ENCODE measurements around the gene MDFI. TPM values are rescaled to one million over a fixed set of nuclear protein-coding genes. Genes with fewer than 3 reads are reported as not detected.
A peak's percentile ranks its signal among the peaks of the same experiment; 100 is the strongest.

MDFI gene
- total RNA-seq, 8 experiments from 2014 or later: 2.3 to 131 (median 21.9) TPM

GRCh38 chr6:41690541-41691330 is 52.5 kb downstream of the MDFI start:
- WGBS, 10 experiments: 65 to 100% (median 87%) methylated on average over 1 to 6 of the region's 25 CpGs; no CpG with 5 or more reads in 5 of the 10 experiments
- no peak for ATAC-seq (replicated peaks in 6 of 8)
- no peak overlapping the region for H3K27ac ChIP-seq
- peaks cover 6 to 11% of the 10 kb centered on the region in 2 donors for H3K4me1 ChIP-seq (replicated peaks in 1 of 2)
- in situ Hi-C loops (cut with MboI; ENCODE audit: low pct_unique_long_range_greater_than_20kb in 2 of 9, low sequenced_read_pairs in 9 of 9, unreplicated experiment in 9 of 9): loop anchor here in 6 of 9 experiments (25.0 kb wide), 1 partner anchor 328 kb away; no protein-coding TSS in a partner anchor
- no peak overlapping the region for H3K4me3 ChIP-seq

GRCh38 chr6:41691426-41692079 is 53.3 kb downstream of the MDFI start:
- Histone ChIP-seq H3K4me1 (replicated peaks in 1 of 2) (peaks cover 6 to 11% of the 10 kb centered on the region in 2 donors), H3K27ac (no peak overlapping the region), H3K4me3 (no peak overlapping the region)
- in situ Hi-C loops (cut with MboI; ENCODE audit: low pct_unique_long_range_greater_than_20kb in 2 of 9, low sequenced_read_pairs in 9 of 9, unreplicated experiment in 9 of 9): loop anchor here in 6 of 9 experiments (25.0 kb wide), 1 partner anchor 329 kb away; no protein-coding TSS in a partner anchor
- WGBS, 10 experiments: 59 to 100% (median 80%) methylated on average over 1 to 7 of the region's 8 CpGs; no CpG with 5 or more reads in 1 of the 10 experiments
- no peak for ATAC-seq (replicated peaks in 6 of 8)

GRCh38 chr6:41692080-41692675 is 53.9 kb downstream of the MDFI start:
- in situ Hi-C loops (cut with MboI; ENCODE audit: low pct_unique_long_range_greater_than_20kb in 2 of 9, low sequenced_read_pairs in 9 of 9, unreplicated experiment in 9 of 9): loop anchor here in 6 of 9 experiments (25.0 kb wide), 1 partner anchor 330 kb away; no protein-coding TSS in a partner anchor
- H3K4me3 ChIP-seq: no peak overlapping the region
- peaks cover 6 to 11% of the 10 kb centered on the region in 2 donors for H3K4me1 ChIP-seq (replicated peaks in 1 of 2)
- ATAC-seq (replicated peaks in 6 of 8): no peak
- H3K27ac ChIP-seq: no peak overlapping the region

- ATAC-seq (replicated peaks in 6 of 8): no peak
- WGBS, 10 experiments: 63 to 100% (median 88%) methylated on average over 1 to 2 of the region's 2 CpGs; no CpG with 5 or more reads in 4 of the 10 experiments
- H3K27ac ChIP-seq: no peak overlapping the region
- in situ Hi-C loops (cut with MboI; ENCODE audit: low pct_unique_long_range_greater_than_20kb in 2 of 9, low sequenced_read_pairs in 9 of 9, unreplicated experiment in 9 of 9): loop anchor here in 6 of 9 experiments (25.0 kb wide), 1 partner anchor 330 kb away; no protein-coding TSS in a partner anchor
- H3K4me1 ChIP-seq (replicated peaks in 1 of 2): peaks cover 6 to 11% of the 10 kb centered on the region in 2 donors
- no peak overlapping the region for H3K4me3 ChIP-seq
Measured at GRCh38 chr6:41692730-41693129, 54.5 kb downstream of the MDFI start.

- no peak for ATAC-seq (replicated peaks in 6 of 8)
- in situ Hi-C loops (cut with MboI; ENCODE audit: low pct_unique_long_range_greater_than_20kb in 2 of 9, low sequenced_read_pairs in 9 of 9, unreplicated experiment in 9 of 9): loop anchor here in 6 of 9 experiments (25.0 kb wide), 1 partner anchor 331 kb away; no protein-coding TSS in a partner anchor
- H3K4me3 ChIP-seq: no peak overlapping the region
- WGBS, 10 experiments: 20 to 40% (median 33%) methylated on average over 1 to 3 of the region's 10 CpGs; no CpG with 5 or more reads in 7 of the 10 experiments
- no peak overlapping the region for H3K27ac ChIP-seq
- H3K4me1 ChIP-seq (replicated peaks in 1 of 2): peaks cover 6 to 7% of the 10 kb centered on the region in 2 donors
Measured at GRCh38 chr6:41693281-41694240, 55.3 kb downstream of the MDFI start.

GRCh38 chr6:41694815-41695526 is 56.7 kb downstream of the MDFI start:
- H3K4me3 ChIP-seq: no peak overlapping the region
- no peaks in the 10 kb centered on the region for H3K4me1 ChIP-seq (replicated peaks in 1 of 2)
- WGBS, 10 experiments: 62 to 100% (median 80%) methylated on average over 1 to 3 of the region's 6 CpGs; no CpG with 5 or more reads in 4 of the 10 experiments
- in situ Hi-C loops (cut with MboI; ENCODE audit: low pct_unique_long_range_greater_than_20kb in 2 of 9, low sequenced_read_pairs in 9 of 9, unreplicated experiment in 9 of 9): loop anchor here in 6 of 9 experiments (25.0 kb wide), 1 partner anchor 333 kb away; no protein-coding TSS in a partner anchor
- ATAC-seq (replicated peaks in 6 of 8): no peak
- no peak overlapping the region for H3K27ac ChIP-seq

GRCh38 chr6:41695825-41696224 is 57.6 kb downstream of the MDFI start:
- in situ Hi-C loops (cut with MboI; ENCODE audit: low pct_unique_long_range_greater_than_20kb in 2 of 9, low sequenced_read_pairs in 9 of 9, unreplicated experiment in 9 of 9): loop anchor here in 6 of 9 experiments (25.0 kb wide), 1 partner anchor 334 kb away; no protein-coding TSS in a partner anchor
- 73 to 100% (median 90%) methylated on average over 1 to 3 of the region's 6 CpGs; no CpG with 5 or more reads in 5 of the 10 experiments for WGBS, 10 experiments
- Histone ChIP-seq H3K4me3 (no peak overlapping the region), H3K27ac (no peak overlapping the region), H3K4me1 (replicated peaks in 1 of 2) (no peaks in the 10 kb centered on the region)
- ATAC-seq (replicated peaks in 6 of 8): no peak

GRCh38 chr6:41696788-41697187 is 58.5 kb downstream of the MDFI start:
- H3K4me1 ChIP-seq (replicated peaks in 1 of 2): no peaks in the 10 kb centered on the region
- no peak for ATAC-seq (replicated peaks in 6 of 8)
- WGBS, 10 experiments: 50 to 100% (median 93%) methylated on average over 1 to 6 of the region's 6 CpGs; no CpG with 5 or more reads in 1 of the 10 experiments
- H3K27ac ChIP-seq: no peak overlapping the region
- no peak overlapping the region for H3K4me3 ChIP-seq
- in situ Hi-C loops (cut with MboI; ENCODE audit: low pct_unique_long_range_greater_than_20kb in 2 of 9, low sequenced_read_pairs in 9 of 9, unreplicated experiment in 9 of 9): loop anchor here in 6 of 9 experiments (25.0 kb wide), 1 partner anchor 334 kb away; no protein-coding TSS in a partner anchor

- WGBS, 10 experiments: 0 to 90% (median 58%) methylated on average over 2 to 13 of the region's 15 CpGs; no CpG with 5 or more reads in 2 of the 10 experiments
Measured at GRCh38 chr6:41697861-41698781, 59.9 kb downstream of the MDFI start.

GRCh38 chr6:41699063-41699462 is 60.8 kb downstream of the MDFI start:
- ATAC-seq (replicated peaks in 6 of 8): no peak
- no peak overlapping the region for H3K27ac ChIP-seq
- 60 to 100% methylated on average over 1 of the region's 2 CpGs; no CpG with 5 or more reads in 8 of the 10 experiments for WGBS, 10 experiments
- H3K4me1 ChIP-seq (replicated peaks in 1 of 2): no peaks in the 10 kb centered on the region
- no peak overlapping the region for H3K4me3 ChIP-seq
- in situ Hi-C loops (cut with MboI; ENCODE audit: low pct_unique_long_range_greater_than_20kb in 2 of 9, low sequenced_read_pairs in 9 of 9, unreplicated experiment in 9 of 9): loop anchor here in 6 of 9 experiments (25.0 kb wide), 1 partner anchor 337 kb away; no protein-coding TSS in a partner anchor

More at GRCh38 chr6:41697861-41698781, 59.9 kb downstream of the MDFI start:
- ATAC-seq (replicated peaks in 6 of 8): peak in 3 of 8 experiments; percentile 67 to 85 (median 77)
- H3K4me1 ChIP-seq (replicated peaks in 1 of 2): no peaks in the 10 kb centered on the region
- H3K4me3 ChIP-seq: no peak overlapping the region
- H3K27ac ChIP-seq: no peak overlapping the region
- in situ Hi-C loops (cut with MboI; ENCODE audit: low pct_unique_long_range_greater_than_20kb in 2 of 9, low sequenced_read_pairs in 9 of 9, unreplicated experiment in 9 of 9): loop anchor here in 6 of 9 experiments (25.0 kb wide), 1 partner anchor 336 kb away; no protein-coding TSS in a partner anchor
